Neuron (in vitro differentiated cells): ENCODE results near the gene EZH2.

Experiments used
- H2AFZ ChIP-seq: one replicate; pipeline ENCODE4 v1.6.1; 2013; ENCODE audit warnings: low read depth, mild to moderate bottlenecking, inconsistent platforms, low read length, moderate library complexity
- H3K27me3 ChIP-seq: one replicate; pipeline ENCODE4 v1.6.1; 2013; ENCODE audit warnings: low read length; ENCODE audit not compliant: insufficient read depth
- H3K36me3 ChIP-seq: one replicate; pipeline ENCODE4 v1.6.1; 2013; ENCODE audit warnings: low read length; ENCODE audit not compliant: insufficient read depth
- H3K4me1 ChIP-seq: one replicate; pipeline ENCODE4 v1.6.1; 2013; ENCODE audit warnings: low read length; ENCODE audit not compliant: insufficient read depth
- H3K4me3 ChIP-seq: 2 replicates; pipeline ENCODE4 v1.5.1; 2013; ENCODE audit warnings: mild to moderate bottlenecking, low read length, moderate library complexity
- H3K9me3 ChIP-seq: one replicate; pipeline ENCODE4 v1.6.1; 2013; ENCODE audit warnings: low read length

EZH2 gene

DNA sequence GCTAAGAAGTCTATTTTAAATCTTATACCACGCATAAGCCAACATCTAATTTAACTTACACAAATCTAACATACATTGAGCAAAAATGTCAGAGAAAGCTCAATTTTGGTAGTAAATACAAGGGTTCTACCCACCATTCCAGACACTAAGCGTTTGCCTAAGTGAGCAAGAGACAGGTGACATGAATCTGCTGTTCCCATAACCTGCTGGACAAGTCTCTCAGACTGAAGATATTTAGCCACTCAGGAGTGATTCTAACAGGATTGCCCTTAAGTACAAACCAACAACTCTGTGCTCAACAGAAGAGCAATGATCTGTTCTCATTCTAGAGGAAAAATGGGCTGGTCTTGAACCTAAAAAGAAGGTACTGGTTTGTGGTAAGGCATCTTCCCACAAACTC lies 18.8 kb downstream of the EZH2 start:
- no peaks in the 10 kb centered on the region for H3K9me3 ChIP-seq
- H3K4me3 ChIP-seq = no peak overlapping the region

GRCh38 chr7:148863324-148863723 lies 20.8 kb downstream of the EZH2 start:
- H3K4me1 ChIP-seq = no peaks in the 10 kb centered on the region
- H3K36me3 ChIP-seq = no peaks in the 10 kb centered on the region
- H3K27me3 ChIP-seq = no peaks in the 10 kb centered on the region
- no peaks in the 10 kb centered on the region for H3K9me3 ChIP-seq
- no peak overlapping the region for H2AFZ ChIP-seq
- H3K4me3 ChIP-seq = no peak overlapping the region

More for the DNA sequence above, 18.8 kb downstream of the EZH2 start:
- H3K36me3 ChIP-seq = peaks cover under 1% of the 10 kb centered on the region
- no peak overlapping the region for H2AFZ ChIP-seq
- H3K4me1 ChIP-seq = no peaks in the 10 kb centered on the region
- no peaks in the 10 kb centered on the region for H3K27me3 ChIP-seq

GRCh38 chr7:148862481-148862880 lies 21.6 kb downstream of the EZH2 start:
- Histone ChIP-seq H2AFZ (no peak overlapping the region), H3K4me1 (no peaks in the 10 kb centered on the region), H3K9me3 (no peaks in the 10 kb centered on the region), H3K36me3 (no peaks in the 10 kb centered on the region), H3K27me3 (no peaks in the 10 kb centered on the region), H3K4me3 (no peak overlapping the region)

- Histone ChIP-seq H2AFZ (no peak overlapping the region), H3K9me3 (no peaks in the 10 kb centered on the region), H3K36me3 (no peaks in the 10 kb centered on the region), H3K27me3 (no peaks in the 10 kb centered on the region), H3K4me3 (no peak overlapping the region), H3K4me1 (no peaks in the 10 kb centered on the region)
These were observed 25.6 kb downstream of the EZH2 start for GRCh38 chr7:148858489-148858888.

DNA sequence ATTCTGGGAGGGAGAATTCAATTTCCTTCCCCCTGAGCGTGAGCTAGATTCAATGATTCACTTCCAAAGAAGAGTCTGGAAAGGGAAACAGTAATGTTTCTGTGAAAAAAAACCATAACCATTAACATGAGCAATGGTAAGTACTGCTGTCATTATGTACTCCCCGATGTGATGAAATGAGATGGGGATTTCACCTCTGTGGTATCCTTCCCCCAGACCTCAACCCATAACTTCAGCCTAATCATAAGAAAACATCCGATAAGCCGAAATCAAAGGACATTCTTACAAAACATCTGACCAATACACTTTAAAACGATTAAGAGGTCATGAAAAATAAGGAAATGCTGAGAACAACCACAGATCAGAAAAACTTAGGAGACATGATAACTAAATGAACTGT lies 27.2 kb downstream of the EZH2 start:
- no peaks in the 10 kb centered on the region for H3K27me3 ChIP-seq
- H3K9me3 ChIP-seq = no peaks in the 10 kb centered on the region
- no peak overlapping the region for H2AFZ ChIP-seq
- H3K4me1 ChIP-seq = no peaks in the 10 kb centered on the region
- H3K4me3 ChIP-seq = no peak overlapping the region
- no peaks in the 10 kb centered on the region for H3K36me3 ChIP-seq

DNA sequence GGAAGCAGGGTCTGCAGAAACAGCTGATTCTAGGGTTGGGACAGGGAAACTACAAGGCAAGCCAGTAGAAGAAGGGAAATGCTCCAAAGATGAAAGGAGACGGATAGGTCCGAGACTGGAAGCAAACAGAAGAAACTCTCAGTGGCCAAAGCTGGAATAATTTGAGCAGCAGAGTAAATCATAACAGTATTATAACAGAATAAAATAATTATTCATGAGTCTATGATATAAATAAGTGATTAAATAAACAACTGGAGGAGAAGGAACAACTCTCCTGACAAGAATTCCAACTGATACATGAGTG lies 27.6 kb downstream of the EZH2 start:
- Histone ChIP-seq H3K4me3 (no peak overlapping the region), H2AFZ (no peak overlapping the region), H3K9me3 (no peaks in the 10 kb centered on the region), H3K4me1 (no peaks in the 10 kb centered on the region), H3K36me3 (no peaks in the 10 kb centered on the region), H3K27me3 (no peaks in the 10 kb centered on the region)

DNA sequence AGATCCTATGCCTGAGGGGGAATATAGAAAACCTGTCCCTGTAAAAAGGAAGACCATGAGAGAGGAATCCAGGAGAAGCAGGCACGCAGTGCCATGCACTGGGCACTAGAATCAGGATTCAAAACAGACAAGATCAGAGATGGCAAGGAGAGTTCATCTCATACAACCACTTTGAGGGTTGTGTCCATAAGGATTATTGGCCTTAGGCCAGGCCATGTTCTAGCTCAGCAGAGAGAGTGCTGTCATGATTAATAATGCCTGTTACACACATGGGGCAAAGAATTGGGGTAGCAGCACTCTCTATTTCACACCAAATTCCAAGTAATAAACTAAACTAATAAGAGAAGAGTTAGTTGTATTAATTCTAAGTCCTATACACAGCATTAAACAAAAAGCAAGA lies 29.1 kb downstream of the EZH2 start:
- Histone ChIP-seq H3K4me3 (no peak overlapping the region), H3K27me3 (no peaks in the 10 kb centered on the region), H3K9me3 (no peaks in the 10 kb centered on the region), H3K36me3 (no peaks in the 10 kb centered on the region), H2AFZ (no peak overlapping the region), H3K4me1 (peaks cover under 1% of the 10 kb centered on the region)

GRCh38 chr7:148852272-148852671 lies 31.8 kb downstream of the EZH2 start:
- H3K4me1 ChIP-seq = peaks cover 22% of the 10 kb centered on the region
- no peak overlapping the region for H3K4me3 ChIP-seq
- no peak overlapping the region for H2AFZ ChIP-seq
- no peaks in the 10 kb centered on the region for H3K36me3 ChIP-seq
- no peaks in the 10 kb centered on the region for H3K9me3 ChIP-seq
- no peaks in the 10 kb centered on the region for H3K27me3 ChIP-seq

- H3K36me3 ChIP-seq = peaks cover 5% of the 10 kb centered on the region
- no peaks in the 10 kb centered on the region for H3K9me3 ChIP-seq
- no peak overlapping the region for H3K4me3 ChIP-seq
- H3K27me3 ChIP-seq = no peaks in the 10 kb centered on the region
- no peak overlapping the region for H2AFZ ChIP-seq
- peaks cover 26% of the 10 kb centered on the region for H3K4me1 ChIP-seq
These were observed 33.5 kb downstream of the EZH2 start for GRCh38 chr7:148850564-148850963.

- H3K27me3 ChIP-seq = no peaks in the 10 kb centered on the region
- H3K36me3 ChIP-seq = peaks cover 10% of the 10 kb centered on the region
- peaks cover 26% of the 10 kb centered on the region for H3K4me1 ChIP-seq
- no peak overlapping the region for H3K4me3 ChIP-seq
- H3K9me3 ChIP-seq = no peaks in the 10 kb centered on the region
- no peak overlapping the region for H2AFZ ChIP-seq
These were observed 34.5 kb downstream of the EZH2 start for GRCh38 chr7:148849393-148850098.

DNA sequence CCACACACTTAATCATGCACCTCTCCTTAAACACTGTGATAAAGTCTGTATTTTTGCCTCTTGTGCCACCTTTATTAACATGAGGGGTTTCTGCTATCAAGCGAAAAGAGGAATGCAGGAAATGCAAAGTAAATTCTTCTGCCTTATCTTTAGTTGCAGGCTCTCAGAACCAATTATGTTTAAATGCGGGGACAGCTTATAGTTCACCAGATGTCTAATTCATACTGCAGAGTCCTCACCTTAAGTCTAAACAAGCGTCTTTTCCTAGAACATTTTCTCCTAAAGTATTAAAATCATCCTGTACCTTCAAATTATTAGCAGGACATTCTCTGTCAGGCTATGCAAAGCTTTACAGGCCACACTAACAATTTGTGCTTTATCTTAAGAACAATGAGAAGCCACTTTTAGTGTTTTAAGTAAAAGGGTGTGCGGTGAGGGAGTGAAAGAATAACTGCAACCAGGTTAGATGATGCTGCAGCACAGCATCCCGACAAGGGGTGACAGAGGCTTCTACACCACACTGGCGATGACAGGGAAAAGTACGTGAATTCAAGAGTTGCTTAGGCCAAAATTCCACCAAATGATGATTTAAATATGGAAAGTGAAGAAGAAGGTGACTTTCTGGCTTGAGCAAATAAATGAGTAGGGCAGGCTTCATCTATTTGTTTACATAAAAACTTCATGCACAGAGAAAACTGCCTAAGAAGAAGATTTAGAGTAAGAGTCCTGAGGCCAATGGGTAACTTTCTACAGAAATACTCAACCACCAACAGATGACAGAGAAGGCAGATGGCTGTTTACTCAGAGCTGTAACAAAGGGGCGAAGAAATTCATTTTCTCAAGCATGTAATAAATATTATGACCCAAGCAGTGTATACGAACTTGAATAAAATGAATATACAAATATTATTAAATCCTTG lies 36.0 kb downstream of the EZH2 start:
- H3K27me3 ChIP-seq = no peaks in the 10 kb centered on the region
- peaks cover 26% of the 10 kb centered on the region for H3K4me1 ChIP-seq
- peaks cover 16% of the 10 kb centered on the region for H3K36me3 ChIP-seq
- H2AFZ ChIP-seq = no peak overlapping the region
- no peak overlapping the region for H3K4me3 ChIP-seq
- H3K9me3 ChIP-seq = no peaks in the 10 kb centered on the region

GRCh38 chr7:148838905-148839304 lies 45.2 kb downstream of the EZH2 start:
- no peaks in the 10 kb centered on the region for H3K27me3 ChIP-seq
- peaks cover 40% of the 10 kb centered on the region for H3K36me3 ChIP-seq
- H3K9me3 ChIP-seq = no peaks in the 10 kb centered on the region
- H3K4me1 ChIP-seq = no peaks in the 10 kb centered on the region
- H2AFZ ChIP-seq = no peak overlapping the region
- H3K4me3 ChIP-seq = no peak overlapping the region

GRCh38 chr7:148835854-148836253 lies 48.2 kb downstream of the EZH2 start:
- H2AFZ ChIP-seq = no peak overlapping the region
- no peak overlapping the region for H3K4me3 ChIP-seq
- no peaks in the 10 kb centered on the region for H3K4me1 ChIP-seq
- H3K36me3 ChIP-seq = peaks cover 58% of the 10 kb centered on the region
- no peaks in the 10 kb centered on the region for H3K27me3 ChIP-seq
- H3K9me3 ChIP-seq = no peaks in the 10 kb centered on the region
